ENCODE measurements around the gene SPINK13. TPM values are rescaled to one million over a fixed set of nuclear protein-coding genes. Genes with fewer than 3 reads are reported as not detected.
A peak's percentile ranks its signal among the peaks of the same experiment; 100 is the strongest.
"Not testable (repeated sequence)": the region's sequence is repeated elsewhere in the genome, so short reads cannot be mapped to it uniquely, and the experiment has no call there.

Gene SPINK13
- total and polyA plus RNA-seq, 2 of the 8 experiments (the other 6 are each of a cell fraction or from before 2014, with no cell fraction given): not detected

DNA sequence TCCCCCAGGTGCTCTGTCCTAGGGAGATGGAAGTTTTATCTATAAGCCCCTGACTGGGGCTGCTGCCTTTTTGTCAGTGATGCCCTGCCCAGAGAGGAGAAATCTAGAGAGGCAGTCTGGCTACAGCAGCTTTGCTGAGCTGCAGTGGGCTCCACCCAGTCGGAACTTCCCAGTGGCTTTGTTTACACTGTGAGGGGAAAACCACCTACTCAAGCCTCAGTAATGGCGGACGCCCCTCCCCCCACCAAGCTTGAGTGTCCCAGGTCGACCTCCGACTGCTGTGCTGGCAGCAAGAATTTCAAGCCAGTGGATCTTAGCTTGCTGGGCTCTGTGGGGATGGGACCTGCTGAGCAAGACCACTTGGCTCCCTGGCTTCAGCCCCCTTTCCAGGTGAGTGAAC, 12.3 kb downstream of the SPINK13 start:
- H3K9ac ChIP-seq (replicated peaks in 1 of 4; ENCODE audit: extremely low read depth in 1 of 4, low read depth in 3 of 4, low read length in 3 of 4); H4K91ac ChIP-seq (replicated peaks; ENCODE audit: insufficient read length, low read length); H3K23me2 ChIP-seq (ENCODE audit: low read depth, low read length); H3K36me3 ChIP-seq (ENCODE audit: control insufficient read depth in 2 of 4, insufficient read depth in 4 of 4, low read length in 3 of 4); H2BK20ac ChIP-seq (ENCODE audit: low read length); FAIRE-seq; POLR2A ChIA-PET (ENCODE audit: partially characterized antibody); H3K4me1 ChIP-seq (replicated peaks in 1 of 4; ENCODE audit: control insufficient read depth in 3 of 4, insufficient read depth in 4 of 4, low read length in 3 of 4); H4K20me1 ChIP-seq (replicated peaks in 1 of 2; ENCODE audit: control insufficient read depth in 1 of 2, insufficient read depth in 2 of 2, low read length in 2 of 2); H2BK120ac ChIP-seq (replicated peaks; ENCODE audit: low read depth, low read length); H2BK15ac ChIP-seq (ENCODE audit: low read length); H3K23ac ChIP-seq (ENCODE audit: insufficient read length); H3K79me2 ChIP-seq (ENCODE audit: control insufficient read depth in 1 of 2, insufficient read depth in 2 of 2, low read length in 2 of 2); H2AK5ac ChIP-seq (ENCODE audit: low read depth, low read length); H3K9me3 ChIP-seq (ENCODE audit: insufficient read depth in 2 of 2, low read depth in 1 of 2, low read length in 1 of 2); H4K8ac ChIP-seq (ENCODE audit: extremely low read depth, insufficient read depth, low read length); H3K14ac ChIP-seq (ENCODE audit: insufficient read length); H3K4ac ChIP-seq (replicated peaks; ENCODE audit: insufficient read length, low read depth, low read length); H3K18ac ChIP-seq (ENCODE audit: extremely low read depth, low read length); H3K56ac ChIP-seq (replicated peaks; ENCODE audit: insufficient read length, low read depth, low read length); H3K79me1 ChIP-seq (ENCODE audit: low read depth, low read length); H3K27me3 ChIP-seq (replicated peaks in 1 of 4; ENCODE audit: control insufficient read depth in 3 of 4, extremely low read depth in 1 of 4, insufficient read depth in 3 of 4, low read length in 3 of 4); H4K5ac ChIP-seq (ENCODE audit: insufficient read length, low read depth, low read length): not testable (repeated sequence)
- DNase-seq (ENCODE audit: low read depth in 1 of 2, low spot score in 2 of 2): peak in 1 of 2 experiments; percentile 66
- Histone ChIP-seq H3K27ac (ENCODE audit: low read depth, low read length) (peak overlapping the region; percentile 50; the same call in 1 of the 2 replicates), H2BK12ac (ENCODE audit: low read depth, low read length) (peak overlapping the region; percentile 68; the same call in 1 of the 2 replicates), H3K4me3 (ENCODE audit: extremely low read depth in 1 of 4, insufficient read depth in 2 of 4, low read depth in 3 of 4, low read length in 4 of 4) (peak overlapping the region in 1 of 4 experiments; percentile 15; a peak in 1 of 8 replicates), H2BK5ac (ENCODE audit: low read depth, low read length) (peak overlapping the region; percentile 44; the same call in 1 of the 2 replicates), H3K4me2 (ENCODE audit: insufficient read depth in 1 of 2, low read depth in 2 of 2, low read length in 2 of 2) (peak overlapping the region; percentile 19 to 57; a peak in 2 of 4 replicates), H2AFZ (ENCODE audit: low read length) (peak overlapping the region; percentile 84)
- WGBS, 2 experiments (ENCODE audit: extremely low coverage in 1 of 2, insufficient coverage in 1 of 2, insufficient read length in 1 of 2, insufficient replicate concordance in 2 of 2, low coverage in 1 of 2, low lambda C conversion rate in 2 of 2, missing lambda C conversion rate in 1 of 2): 52% methylated on average over 5 of the region's 5 CpGs; no CpG with 5 or more reads in 1 of the 2 experiments
- CTCF ChIA-PET (ENCODE audit: partially characterized antibody): interaction anchor here (1.7 kb wide), 1 partner anchor 11 kb away, joined by 14 read pairs; no protein-coding TSS in a partner anchor
- TF ChIP-seq ASH2L (IDR thresholded peaks at IDR 0.05; ENCODE audit: low read length) (peak; percentile 44), YY1 (IDR thresholded peaks at IDR 0.05; ENCODE audit: low read depth, low read length) (peak; percentile 78; the same call in 1 of the 2 replicates)
